DMS114 treated with DMSO at 0.1 percent for 48 hours (cell line): Measurements from ENCODE around the gene MRPL39.

ENCODE experiments used
- DNase-seq: peaks from one replicate; lab custom pipeline; 2025; ENCODE audit not compliant: unreplicated experiment; lab: John Stamatoyannopoulos, UW

Gene MRPL39

DNA sequence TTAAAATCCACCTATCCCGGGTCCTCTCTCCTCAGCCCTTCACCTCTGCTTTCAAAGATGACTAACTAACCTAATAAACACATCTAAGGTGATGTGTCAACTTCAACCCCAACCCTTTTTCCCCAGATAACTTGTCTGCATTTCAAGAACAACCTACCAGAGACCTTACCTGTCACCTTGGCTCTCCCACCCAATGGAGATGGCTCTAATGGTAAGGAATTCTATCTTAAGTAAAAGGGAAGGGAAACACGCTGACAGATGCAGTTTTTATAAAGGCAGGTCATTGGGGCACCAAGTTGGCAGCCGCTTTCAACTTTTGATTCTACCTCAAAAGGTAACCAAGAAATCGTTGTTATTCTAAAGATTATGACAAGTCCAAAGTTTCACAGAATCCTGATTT, 37.6 kb downstream of the MRPL39 start:
- no peak for DNase-seq

DNA sequence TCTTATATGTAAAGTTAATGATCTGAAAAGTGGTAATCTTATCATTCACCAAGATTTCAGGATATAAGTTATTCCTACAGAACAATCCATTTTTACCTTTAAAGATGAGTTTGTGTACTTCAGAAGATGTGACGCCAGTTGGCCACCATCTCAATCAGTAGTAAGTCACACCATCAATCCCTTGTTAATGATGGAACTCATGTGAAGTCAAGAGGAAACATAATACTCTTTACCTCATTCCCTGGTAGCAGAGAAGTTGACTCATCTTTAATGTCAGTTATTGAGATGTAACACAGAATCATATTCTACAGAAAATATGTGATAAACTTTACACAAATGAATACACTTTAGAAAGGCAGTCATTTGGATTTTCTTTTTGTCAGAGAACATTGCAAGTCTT, 38.2 kb downstream of the MRPL39 start:
- DNase-seq: no peak

DNA sequence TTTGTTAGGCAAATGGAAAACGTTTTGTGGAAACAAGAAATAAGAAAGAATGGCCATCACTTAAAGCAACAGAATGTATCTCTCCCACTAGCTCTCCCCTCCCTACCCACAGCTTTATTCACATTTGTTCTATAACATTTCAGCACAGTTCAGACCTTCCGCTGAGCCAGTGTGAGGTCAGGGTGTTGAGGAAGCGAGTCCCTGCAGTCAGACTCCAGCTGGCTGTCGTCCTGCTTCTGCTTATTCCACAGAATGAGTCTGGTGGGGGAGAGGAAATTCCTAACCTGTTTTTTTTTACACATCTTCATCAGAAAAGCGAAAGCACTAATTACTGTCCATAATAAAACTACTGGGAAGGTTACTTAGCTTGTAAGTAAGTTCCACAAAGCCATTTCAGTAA, 39.0 kb downstream of the MRPL39 start:
- DNase-seq: no peak

DNA sequence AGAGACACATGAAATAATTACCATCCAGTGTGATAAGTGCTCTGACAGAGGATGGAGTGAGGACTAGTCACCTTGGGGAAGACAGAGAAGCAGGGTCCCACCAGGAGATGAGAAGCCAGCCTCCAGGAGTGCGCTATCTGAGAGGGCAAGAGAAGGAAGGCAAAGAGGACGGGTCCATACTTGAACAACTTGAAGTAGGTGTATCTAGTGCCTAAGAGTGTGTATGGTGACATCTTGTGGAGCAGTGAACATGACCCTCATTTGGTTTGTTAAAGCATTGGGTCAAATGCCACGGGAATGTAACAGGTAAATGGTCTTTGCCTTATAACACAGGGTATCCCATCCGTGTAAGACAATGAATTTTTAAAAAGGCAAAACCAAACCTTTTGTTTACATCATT, 39.8 kb downstream of the MRPL39 start:
- no peak for DNase-seq

DNA sequence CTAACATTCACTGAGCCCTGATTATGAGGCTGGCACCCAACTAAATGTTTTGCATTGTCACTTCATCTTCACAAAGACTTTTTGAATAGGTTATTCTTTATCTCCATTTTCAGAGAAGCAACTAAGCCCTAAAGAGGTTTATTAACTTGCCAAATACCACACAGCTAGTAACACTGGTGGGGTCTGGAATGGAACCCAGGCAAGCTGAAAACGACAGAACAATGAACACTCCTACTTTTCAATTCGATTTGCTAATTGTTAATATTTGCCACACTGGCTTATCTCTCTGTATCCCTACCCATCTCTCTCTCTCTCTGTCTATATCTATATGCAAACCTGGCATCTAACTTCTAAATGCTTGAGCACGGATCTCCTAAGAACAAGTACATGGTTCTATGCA, 40.6 kb downstream of the MRPL39 start:
- no peak for DNase-seq

DNA sequence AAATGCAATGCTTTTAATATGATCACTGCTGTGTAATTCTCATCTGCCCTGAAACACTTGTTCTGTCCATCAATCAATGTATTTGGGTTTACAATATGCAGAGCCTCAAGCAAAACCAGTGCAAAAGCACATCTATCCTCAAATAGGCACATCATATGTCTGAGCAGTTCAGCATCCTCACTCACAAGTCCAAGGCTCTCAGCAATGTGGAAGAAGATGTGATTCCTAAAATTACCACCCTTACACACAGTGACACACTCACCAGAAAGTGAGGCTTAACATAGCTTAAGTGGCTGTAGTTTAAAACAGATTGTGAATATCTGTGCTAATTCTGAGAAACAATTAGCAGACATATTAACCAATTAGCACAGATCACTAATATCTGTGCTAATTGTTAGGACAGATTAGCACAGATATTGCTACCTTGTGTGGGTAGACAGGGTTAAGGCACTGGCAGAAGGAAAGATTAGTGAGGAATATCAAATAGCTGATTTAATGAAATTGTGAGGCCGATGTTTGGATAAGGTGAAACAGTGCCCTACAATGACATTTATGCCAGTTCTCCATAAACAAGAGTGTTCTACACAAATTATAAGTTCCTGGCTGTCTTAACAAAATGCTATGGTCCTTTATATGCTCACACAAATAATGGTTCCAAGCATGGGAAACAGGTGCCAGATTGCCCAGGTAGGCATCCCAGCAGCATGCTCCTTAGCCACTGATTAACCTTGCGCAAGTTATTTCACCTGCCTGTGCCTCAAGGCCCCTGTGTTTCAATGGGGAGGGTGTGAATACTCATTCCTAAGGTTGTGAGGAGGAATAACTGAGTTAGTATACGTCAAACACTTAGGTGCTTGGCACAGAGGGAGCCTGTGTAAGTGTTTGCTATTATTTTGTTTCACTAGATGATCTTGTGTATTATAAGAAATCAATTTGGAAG, 41.7 kb downstream of the MRPL39 start:
- no peak for DNase-seq

DNA sequence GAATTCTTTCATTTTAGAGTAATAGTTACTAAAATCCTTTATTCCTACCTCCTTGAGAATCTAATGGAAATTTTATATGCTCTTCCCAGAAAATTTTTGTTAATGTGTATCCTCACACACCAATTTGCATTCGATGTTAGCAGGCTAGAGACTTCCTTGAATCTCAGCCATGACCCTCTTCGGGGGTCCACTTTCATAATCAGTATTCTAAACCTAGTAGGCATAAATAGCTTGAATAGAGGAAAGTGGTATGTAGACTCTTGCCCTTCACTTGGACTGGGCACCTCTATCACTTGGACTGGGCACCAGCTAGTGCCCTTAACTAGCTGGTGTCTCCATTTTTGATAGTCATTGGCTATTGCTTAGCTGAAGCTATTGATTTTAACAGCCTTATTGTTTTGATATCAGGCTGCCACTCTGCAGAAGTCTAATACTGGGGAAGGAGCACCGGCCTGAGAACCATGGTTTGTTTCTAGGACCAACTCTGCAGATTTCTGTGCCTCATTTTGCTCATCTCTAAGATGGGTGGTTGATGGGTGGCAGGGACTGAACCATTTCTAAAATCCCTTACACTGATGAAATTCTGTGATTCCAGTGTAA, 42.8 kb downstream of the MRPL39 start:
- DNase-seq: no peak

DNA sequence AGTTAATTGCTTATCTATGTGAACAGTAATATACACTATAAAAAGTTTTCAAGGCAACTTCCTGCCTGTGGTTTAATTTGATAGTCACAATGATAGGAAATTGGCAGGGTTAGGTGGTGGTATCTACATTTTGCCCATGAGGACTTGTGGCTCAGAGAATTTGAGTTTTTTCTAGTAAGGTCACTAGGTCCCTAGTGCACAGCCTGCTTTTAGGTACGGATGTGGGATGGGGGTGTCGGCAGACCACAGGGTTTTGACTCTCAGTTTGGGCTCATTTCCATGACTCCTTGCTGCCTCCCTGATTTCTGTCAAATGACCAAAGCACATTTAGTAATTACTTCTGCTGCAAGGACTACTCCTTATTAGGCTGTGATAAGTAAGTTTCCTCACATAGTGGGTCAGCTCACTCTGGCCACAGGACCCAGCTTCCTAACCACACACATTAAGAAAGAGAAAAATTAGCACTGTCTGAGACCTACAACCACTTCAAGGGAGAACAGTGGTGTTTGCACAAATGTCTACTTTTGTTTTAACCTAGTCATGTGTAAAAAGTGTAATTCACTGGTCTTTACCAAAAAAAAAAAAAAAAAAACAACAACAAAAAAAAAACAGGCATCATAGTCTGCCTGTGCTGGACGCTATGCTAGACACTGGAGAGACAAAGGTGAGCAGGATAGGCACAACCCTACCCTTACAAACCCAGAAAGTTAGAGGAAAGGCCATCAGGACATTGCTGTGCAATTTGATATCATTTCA, 43.7 kb downstream of the MRPL39 start:
- no peak for DNase-seq

DNA sequence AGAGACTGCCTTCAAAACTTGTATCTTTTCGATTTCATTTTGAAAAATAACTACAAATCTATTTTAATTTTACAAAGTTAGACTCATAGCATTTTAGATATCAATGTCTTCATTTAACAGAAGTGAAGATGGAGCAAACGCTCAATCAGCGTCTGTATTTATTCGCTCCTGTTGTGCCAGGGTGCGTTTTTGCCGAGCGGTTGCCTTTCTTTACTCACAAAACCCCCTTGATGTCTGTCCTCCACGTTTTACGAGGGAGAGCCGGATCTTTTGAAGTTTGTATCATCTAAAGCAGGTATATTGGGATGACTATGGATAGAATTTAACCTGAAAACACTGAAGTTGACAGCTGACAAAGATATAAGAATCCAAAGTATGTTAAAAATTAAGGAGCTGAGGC, 44.6 kb downstream of the MRPL39 start:
- DNase-seq: no peak

DNA sequence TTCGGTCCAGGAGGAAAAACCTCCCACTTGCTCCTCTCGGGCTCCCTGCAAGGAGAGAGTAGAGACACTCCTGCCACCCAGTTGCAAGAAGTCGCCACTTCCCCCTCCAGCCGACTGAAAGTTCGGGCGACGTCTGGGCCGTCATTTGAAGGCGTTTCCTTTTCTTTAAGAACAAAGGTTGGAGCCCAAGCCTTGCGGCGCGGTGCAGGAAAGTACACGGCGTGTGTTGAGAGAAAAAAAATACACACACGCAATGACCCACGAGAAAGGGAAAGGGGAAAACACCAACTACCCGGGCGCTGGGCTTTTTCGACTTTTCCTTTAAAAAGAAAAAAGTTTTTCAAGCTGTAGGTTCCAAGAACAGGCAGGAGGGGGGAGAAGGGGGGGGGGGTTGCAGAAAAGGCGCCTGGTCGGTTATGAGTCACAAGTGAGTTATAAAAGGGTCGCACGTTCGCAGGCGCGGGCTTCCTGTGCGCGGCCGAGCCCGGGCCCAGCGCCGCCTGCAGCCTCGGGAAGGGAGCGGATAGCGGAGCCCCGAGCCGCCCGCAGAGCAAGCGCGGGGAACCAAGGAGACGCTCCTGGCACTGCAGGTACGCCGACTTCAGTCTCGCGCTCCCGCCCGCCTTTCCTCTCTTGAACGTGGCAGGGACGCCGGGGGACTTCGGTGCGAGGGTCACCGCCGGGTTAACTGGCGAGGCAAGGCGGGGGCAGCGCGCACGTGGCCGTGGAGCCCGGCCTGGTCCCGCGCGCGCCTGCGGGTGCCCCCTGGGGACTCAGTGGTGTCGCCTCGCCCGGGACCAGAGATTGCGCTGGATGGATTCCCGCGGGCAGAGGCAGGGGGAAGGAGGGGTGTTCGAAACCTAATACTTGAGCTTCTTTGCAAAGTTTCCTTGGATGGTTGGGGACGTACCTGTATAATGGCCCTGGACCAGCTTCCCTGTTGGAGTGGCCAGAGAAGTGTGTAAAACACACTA, 45.3 kb downstream of the MRPL39 start:
- DNase-seq: no peak

DNA sequence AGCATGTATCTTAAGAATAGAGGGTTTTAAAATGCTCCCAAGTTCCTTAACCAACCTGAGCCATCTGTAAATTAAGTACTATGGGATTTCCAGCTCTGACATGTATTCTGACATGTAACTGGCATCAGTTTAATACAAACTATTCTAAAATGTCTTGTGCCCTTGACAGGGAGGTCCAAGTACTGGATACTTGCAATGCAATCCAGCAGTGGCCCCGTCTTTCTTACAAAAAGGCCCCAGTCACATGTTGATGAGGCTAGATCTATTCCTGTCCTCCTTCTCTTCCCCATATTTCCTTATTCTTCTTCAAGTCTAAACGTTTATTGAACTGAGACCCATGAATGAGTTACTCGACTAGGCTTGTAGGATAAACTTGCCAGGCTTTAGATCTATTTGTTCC, 46.4 kb downstream of the MRPL39 start:
- DNase-seq: no peak

DNA sequence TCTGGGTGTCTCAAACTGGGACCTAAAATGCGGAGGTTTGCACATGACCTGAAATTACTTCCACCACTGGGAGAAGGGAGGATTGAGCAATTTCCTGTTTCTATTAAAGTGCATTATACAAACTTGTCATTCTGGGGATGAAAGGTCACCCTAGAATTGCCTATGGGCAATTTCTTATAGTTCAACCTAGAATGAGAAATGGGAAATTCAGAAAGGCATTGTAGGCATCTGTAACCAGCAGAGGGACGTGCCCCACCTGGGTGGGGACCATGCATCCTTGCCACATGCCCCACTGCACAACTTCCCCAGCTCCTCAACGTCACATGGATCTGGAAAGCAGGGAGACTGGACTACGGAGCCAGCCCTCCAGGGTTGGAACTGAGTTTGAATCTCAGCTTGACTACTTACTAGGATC, 47.0 kb downstream of the MRPL39 start:
- DNase-seq: no peak

DNA sequence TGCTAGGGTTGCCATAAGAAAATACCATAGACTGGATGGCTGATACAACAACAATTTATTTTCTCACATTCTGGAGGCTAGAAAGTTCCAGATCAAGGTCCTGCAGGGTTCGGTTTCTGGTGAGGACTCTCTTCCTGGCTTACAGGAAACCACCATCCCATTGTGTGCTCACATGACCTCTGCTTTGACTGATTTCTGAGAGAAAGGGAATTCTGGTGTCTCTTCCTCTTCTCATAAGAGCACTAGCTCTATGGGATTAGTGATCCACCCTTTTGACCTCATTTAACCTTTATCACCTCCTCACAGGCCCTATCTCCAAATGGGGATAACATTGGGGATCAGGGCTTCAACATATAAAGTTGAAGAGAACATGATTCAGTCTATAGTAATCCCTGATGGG, 47.5 kb downstream of the MRPL39 start:
- no peak for DNase-seq

DNA sequence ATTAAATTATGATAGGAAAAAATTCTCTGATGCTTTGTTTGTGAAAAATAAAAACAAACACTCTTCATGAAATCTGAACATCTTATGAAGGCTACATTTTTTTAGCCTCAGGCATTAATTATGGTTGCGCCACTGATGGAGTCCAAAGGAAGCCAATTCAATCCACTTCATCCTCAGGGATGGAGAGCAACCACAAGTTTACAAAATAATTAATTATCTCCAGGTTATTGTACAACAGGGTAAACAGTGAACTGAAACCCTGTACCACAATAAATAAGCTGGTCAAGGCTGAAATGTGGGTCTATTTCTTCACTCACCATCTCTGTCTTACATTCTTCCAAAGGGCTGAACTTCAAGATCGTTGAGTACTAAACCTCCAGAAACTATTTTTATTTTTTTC, 49.2 kb downstream of the MRPL39 start:
- DNase-seq: no peak

DNA sequence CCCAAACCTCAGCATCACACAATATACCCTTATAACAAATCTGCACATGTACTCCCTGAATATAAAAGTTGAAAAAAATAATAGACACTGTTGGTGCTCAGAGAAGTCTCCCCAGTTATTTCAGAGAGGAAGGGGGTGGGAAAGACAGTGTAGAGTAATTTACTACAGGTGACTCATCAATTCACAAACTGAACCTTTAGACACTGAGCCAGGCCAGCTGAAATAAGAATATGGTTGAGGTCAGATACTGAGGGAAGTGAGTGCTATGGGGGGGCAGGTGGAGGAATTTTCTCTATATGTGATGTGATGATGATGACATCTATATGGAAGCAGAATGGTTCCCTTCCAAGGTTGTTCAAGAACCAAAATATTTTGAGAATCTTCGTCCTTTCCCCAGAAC, 50.1 kb downstream of the MRPL39 start:
- no peak for DNase-seq

DNA sequence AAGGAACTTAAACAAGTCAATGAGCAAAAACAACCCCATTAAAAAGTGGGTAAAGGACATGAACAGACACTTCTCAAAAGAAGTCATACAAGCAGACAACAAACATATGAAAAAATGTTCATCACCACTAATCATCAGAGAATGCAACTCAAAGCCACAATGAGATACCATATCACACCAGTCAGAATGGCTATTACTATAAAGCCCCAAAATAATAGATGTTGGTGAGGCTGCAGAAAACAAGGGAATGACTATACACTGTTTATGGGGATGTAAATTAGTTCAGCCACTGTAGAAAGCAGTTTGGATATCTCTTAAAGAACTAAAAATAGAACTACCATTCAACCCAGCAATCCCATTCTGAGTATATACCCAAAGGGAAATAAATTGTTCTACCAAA, 51.2 kb downstream of the MRPL39 start:
- DNase-seq: no peak

DNA sequence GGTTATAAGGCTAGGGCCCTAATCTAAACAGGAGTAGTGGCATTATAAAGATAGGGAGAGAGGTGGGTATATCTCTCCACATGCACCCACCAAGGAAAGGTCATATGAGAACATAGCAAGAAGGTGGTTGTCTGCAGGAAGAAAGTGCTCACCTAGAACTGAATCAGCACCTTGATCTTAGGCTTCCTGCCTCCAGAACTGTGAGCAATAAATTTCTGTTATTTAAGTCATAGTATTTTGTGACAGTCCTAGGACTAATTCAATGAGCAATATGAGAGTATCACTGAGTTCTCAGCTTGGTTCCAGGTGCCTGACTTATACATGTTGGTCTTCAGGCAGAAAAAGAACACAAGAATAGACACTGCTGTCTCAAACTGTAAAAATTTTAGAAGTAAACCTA, 51.8 kb downstream of the MRPL39 start:
- DNase-seq: no peak

DNA sequence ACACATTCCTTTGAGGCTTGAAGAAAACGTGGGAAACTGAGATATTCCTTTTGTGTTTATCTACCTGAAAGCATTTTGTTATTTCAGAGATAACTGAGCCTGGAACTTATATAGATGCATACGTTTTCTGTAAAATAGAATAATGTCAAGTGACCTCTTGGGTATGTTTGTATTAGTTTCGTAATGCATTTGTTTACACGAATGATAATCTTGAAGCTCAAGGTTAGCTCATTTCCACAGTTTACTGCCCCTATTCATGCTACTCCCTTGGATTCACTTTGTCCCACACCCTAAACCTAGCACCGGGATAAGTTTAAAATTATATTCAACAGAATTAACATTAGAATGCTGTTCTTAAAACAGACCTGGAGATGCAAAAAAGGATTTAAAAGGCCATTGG, 54.4 kb downstream of the MRPL39 start:
- DNase-seq: no peak

DNA sequence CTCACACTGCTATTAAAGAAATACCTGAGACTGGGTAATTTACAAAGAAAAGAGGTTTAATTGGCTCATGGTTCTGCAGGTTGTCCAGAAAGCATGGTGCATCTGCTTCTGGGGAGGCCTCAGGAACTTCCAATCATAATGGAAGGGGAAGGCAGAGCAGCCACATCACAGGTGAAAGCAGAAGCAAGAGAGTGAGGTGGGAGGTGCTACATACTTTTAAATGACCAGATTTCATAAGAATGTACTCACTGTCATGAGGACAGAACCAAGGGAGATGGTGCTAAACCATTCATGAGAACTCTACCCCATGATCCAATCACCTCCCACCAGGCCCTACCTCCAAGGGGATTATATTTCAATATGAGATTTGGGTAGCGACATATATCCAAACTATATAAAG, 55.7 kb downstream of the MRPL39 start:
- DNase-seq: no peak

DNA sequence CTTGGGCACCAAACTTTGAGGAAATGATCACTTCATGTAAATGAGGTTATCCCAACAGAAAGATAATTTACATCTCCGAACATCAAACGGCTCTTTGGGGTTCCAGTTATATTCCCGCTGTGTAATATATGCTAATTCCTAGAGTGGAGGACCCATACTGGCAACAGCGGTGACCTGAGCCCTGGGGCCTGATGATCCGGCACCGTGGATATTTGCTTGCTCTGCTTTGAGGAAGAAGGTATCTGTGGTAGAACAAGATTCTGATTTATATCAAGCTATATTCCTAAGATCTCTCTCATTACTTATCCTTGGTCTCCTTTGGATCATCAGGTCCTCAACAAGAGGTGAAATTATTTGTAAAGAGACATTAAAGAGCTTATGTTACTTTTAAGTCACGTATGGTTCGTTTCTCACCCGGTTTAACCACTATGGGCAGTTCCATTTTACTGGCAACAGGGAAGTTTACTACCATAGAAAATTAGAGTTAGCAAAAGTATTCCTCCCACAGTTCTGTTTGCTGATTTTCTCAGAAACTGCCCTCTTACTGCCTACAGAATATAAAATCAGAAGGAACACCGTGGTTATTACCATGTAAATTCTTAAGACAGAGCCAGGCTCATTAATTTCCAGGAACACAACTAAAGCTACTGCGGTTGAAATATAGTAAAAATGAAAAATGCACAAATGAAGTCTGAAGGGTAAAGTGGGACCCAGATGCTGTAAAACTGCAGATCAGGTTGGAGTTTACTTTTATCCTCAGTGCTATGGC, 56.7 kb downstream of the MRPL39 start:
- no peak for DNase-seq
